GM12872 (cell line): Measurements from ENCODE around the gene C1orf105.

ENCODE experiments used
- TF ChIP-seq, protein P1 (sequence below): IDR thresholded peaks from 3 replicates; pipeline ENCODE4 v1.5.1; 2011; ENCODE audit warnings: low read depth, mild to moderate bottlenecking, low read length, moderate library complexity; ENCODE audit not compliant: insufficient read depth

Gene C1orf105

DNA sequence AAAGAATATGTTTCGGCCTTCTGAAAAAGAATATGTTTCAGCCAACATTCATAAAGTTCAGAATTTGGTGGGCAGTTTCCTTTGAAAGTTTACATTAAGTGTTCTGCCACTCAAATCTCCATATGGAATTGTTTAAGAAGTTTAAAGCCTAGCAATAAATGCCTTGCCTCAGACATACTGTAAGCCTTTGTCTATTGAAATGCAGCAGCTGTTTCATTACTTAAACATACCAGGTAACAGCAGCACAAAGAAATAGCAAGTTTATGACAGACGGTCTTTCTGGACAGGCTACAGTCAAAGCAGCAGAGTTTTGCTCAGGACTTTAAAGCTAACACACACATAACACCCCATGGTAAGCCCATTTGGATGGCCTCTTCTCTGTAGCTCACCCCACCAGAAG lies 38.5 kb upstream of the C1orf105 start:
- TF ChIP-seq, protein P1, sequence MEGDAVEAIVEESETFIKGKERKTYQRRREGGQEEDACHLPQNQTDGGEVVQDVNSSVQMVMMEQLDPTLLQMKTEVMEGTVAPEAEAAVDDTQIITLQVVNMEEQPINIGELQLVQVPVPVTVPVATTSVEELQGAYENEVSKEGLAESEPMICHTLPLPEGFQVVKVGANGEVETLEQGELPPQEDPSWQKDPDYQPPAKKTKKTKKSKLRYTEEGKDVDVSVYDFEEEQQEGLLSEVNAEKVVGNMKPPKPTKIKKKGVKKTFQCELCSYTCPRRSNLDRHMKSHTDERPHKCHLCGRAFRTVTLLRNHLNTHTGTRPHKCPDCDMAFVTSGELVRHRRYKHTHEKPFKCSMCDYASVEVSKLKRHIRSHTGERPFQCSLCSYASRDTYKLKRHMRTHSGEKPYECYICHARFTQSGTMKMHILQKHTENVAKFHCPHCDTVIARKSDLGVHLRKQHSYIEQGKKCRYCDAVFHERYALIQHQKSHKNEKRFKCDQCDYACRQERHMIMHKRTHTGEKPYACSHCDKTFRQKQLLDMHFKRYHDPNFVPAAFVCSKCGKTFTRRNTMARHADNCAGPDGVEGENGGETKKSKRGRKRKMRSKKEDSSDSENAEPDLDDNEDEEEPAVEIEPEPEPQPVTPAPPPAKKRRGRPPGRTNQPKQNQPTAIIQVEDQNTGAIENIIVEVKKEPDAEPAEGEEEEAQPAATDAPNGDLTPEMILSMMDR: no peak

DNA sequence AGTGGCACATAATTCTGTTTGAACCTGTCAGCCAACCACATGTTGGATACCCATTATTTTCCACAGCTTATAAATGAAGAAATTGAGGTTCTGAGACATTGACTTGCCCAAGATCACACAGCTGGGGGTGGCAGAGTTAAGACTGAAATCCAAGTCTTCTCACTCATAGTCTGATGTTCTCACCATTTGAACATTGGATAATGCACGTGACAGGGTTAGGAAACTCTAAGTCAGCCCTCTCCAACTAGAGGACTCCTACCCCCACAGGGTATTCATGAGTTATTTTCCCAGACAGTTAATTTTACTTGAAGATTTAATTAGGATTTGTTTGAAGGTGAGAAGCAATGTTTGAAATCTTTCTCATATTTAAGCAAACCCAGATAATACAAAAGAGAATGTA lies 38.1 kb upstream of the C1orf105 start:
- TF ChIP-seq, protein P1: no peak

DNA sequence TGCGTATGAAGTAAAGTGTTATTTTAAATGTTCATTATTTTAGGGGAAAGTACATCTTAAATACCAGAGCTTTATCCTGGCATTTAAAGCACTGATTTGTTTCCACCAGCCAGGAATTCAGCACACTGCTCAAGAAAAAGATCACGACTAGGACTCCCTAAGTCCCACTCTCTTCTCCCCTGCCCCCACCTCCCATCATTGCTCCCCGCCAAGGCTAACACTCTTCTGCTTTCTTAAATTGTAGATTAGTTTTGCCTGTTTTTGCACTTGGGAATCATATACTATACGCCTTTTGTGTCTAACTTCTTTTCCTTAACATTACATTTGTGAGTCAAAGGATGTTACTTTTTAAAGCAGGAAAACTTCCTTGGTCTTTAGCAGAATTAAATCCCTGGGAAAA lies 37.5 kb upstream of the C1orf105 start:
- TF ChIP-seq, protein P1: no peak

DNA sequence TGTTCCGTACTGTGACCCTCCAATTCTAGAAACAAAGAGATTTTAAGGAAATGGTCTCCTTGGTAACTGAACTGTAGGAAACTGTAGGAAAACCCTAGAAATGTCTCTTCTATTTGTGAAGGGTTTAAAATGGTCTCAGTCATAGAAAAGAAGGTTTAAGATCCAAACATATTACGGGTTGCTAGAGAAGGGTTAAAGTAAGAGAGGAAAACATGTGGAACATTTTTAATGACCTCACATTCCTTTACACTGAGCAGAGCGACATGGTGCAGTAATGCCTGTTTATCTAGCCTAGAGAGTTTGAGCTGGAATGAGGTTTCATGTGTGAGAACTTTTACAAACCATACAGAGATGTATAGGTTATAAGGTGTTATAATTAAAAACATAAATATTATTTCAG lies 36.9 kb upstream of the C1orf105 start:
- TF ChIP-seq, protein P1: no peak

DNA sequence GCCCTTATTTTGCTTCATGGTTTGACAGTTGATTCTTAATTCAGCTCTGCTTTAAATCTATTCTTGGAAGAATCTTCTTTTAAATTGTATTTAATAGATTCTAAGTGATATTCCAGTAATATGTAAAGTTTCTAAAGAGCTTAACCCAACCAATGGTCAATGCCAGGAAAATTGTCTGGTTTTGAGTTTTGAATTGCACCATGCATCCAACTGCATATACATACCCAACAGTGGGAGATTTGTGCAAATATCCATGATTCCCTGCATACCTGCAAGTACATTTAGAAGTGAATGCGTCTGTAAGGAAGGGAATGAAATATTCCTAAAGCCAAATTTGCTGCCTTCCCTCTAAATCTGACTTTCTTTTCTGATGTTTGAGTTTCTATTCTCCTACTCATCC lies 35.8 kb upstream of the C1orf105 start:
- TF ChIP-seq, protein P1: no peak

DNA sequence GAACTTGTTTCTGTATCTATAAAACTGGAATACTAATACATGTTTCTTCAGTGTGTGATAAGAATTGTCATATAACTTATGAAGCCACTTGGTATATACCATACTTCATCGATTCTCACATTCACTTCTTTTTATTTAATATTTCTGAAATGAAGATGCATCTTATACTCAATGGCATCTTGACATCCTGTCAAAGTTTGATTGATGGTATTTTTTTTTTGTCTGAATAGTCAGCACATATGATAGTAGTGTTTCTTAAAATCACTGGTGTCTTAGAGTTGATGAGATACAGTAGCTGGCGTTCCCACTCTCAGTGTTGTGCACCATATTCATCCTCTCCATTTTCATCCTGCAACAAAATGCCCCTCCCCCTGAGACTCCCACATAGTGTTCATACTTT lies 34.4 kb upstream of the C1orf105 start:
- TF ChIP-seq, protein P1: no peak

DNA sequence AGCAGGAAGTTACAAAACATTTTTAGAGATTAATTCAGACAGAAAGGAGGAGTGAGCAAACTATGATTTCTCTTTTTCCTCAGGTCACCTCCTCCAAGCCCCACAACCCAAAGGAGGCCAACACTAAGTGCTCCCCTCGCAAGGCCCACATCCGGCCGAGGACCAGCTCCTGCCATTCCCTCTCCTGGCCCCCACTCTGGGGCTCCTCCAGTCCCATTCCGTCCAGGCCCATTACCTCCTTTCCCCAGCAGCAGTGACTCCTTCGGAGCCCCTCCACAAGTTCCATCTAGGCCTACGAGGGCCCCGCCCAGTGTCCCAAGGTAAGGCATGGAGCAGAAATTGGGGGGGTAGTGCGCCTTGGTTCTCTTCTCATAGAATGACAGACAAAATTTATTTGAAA lies 32.0 kb upstream of the C1orf105 start:
- TF ChIP-seq, protein P1: no peak

DNA sequence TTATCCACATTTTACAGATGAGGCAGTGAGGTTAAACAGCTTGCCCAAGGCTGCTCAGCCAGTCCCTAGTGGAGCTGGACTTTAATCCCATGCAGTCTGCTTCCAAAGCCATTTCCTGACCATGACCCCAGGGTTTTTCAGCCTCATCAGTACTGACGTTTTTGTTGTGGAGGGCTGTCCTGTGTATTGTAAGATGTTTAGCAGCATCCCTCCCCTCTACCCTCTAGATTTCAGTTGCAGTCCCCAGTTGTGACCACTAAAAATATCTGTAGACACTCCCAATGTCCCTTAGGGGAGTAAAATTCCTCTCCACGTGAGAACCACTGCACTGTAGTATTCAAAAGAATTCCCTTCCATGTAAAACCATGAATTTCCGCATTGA lies 30.2 kb upstream of the C1orf105 start:
- TF ChIP-seq, protein P1: 0 out of 3 replicates have a peak, but pooled peaks have one; percentile 7
